ENCODE results near the gene RPTN.

RPTN gene

DNA sequence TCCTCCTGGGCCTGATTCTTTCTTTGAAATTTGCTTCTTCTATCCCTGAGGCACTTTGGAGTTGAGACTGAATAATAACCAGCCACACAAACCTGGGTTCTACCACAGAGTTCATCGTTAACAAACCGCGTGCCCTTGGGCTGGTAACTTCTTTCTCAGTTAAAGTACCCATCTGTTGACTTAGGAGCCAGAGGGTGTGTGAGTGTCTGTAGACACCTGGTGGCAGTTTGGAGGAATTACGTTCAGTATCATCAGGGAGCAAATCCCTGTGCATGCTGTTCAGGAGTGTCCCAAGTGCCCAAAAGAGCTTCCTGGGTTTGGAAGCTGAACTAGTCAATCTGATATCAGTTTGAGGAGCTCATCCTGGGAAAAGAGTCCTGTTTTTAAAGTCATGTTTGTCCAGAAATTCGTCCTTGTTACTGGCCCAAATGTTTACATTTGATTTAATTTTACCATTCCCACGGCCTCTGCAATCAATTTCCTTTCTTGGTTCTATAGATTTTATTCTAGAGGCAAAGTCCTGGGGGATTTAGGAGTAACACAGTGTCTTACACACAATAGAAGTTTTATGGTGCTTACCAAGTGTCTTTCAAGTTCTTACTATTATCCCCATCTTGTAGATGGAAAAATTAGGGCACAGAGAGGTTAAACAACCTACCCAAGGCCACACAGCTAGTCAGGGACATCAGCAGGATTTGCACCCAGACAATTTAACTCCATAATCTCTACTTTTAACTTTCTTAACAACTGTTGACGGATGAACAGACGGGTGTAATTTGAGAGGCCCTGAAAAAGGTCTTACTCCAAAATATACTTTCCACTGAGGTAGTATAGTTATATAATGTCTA lies 26.7 kb upstream of the RPTN start:
- Histone ChIP-seq H3K27ac (ENCODE audit: insufficient read depth, low read depth, low read length, poor library complexity, severe bottlenecking) (no peak overlapping the region), H3K36me3 (ENCODE audit: control insufficient read depth, insufficient read depth, low read length) (no peaks in the 10 kb centered on the region), H3K4me3 (ENCODE audit: insufficient read depth, low read depth, low read length) (no peak overlapping the region), H3K27me3 (ENCODE audit: control insufficient read depth, insufficient read depth, low read length, poor library complexity, severe bottlenecking) (no peaks in the 10 kb centered on the region), H3K9me3 (ENCODE audit: control insufficient read depth, low read length) (no peaks in the 10 kb centered on the region), H3K4me1 (ENCODE audit: control insufficient read depth, insufficient read depth, low read length) (no peaks in the 10 kb centered on the region)
- WGBS, 2 experiments, result 24 to 44% methylated on average over 6 to 8 of the region's 8 CpGs

DNA sequence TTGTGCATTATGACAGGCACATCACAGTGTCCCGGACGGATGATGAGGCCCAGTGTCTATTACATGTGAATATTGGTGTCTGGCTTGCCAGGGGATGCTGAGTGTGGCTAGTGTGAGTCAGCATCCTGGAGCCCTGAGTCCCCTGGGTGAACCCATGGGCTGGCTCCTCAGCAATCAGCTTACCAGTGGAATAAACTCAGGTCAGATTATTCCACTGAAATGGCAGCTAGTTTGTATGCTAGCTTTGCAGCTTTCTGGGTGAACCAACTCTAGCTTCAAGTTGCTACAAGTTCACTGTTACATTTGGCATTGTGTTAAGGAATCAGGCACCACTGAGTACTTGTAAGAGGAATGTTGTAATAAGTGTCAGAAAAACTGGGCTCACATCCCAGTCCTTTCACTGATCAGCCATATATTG lies 23.9 kb upstream of the RPTN start:
- Histone ChIP-seq H3K27me3 (ENCODE audit: control insufficient read depth, insufficient read depth, low read length, poor library complexity, severe bottlenecking) (no peaks in the 10 kb centered on the region), H3K4me3 (ENCODE audit: insufficient read depth, low read depth, low read length) (no peak overlapping the region), H3K4me1 (ENCODE audit: control insufficient read depth, insufficient read depth, low read length) (no peaks in the 10 kb centered on the region), H3K9me3 (ENCODE audit: control insufficient read depth, low read length) (no peaks in the 10 kb centered on the region), H3K36me3 (ENCODE audit: control insufficient read depth, insufficient read depth, low read length) (no peaks in the 10 kb centered on the region), H3K27ac (ENCODE audit: insufficient read depth, low read depth, low read length, poor library complexity, severe bottlenecking) (no peak overlapping the region)
- WGBS, 2 experiments, result 53 to 70% methylated on average over 2 of the region's 2 CpGs

DNA sequence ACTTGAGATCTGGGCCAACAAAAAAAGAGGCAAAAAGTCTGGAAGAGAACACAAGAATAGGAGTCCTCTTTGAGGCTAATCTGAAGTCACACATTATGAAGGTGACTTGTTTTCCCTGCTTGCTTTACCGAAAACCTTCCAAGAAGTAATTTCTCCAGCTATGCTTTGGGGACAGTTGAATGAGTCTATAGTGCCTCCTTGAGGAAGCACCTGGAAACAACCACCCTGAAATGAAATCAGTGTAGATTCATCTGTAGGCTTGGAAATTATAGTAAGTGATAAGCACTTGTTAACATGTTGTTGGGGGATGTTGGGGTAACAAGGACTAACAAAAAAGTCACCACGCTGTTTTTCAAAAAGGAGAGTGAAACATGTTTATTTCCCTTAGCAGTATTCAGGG lies 23.4 kb upstream of the RPTN start:
- 59 to 71% methylated on average over 2 of the region's 2 CpGs for WGBS, 2 experiments
- Histone ChIP-seq H3K9me3 (ENCODE audit: control insufficient read depth, low read length) (no peaks in the 10 kb centered on the region), H3K27me3 (ENCODE audit: control insufficient read depth, insufficient read depth, low read length, poor library complexity, severe bottlenecking) (no peaks in the 10 kb centered on the region), H3K4me3 (ENCODE audit: insufficient read depth, low read depth, low read length) (no peak overlapping the region), H3K36me3 (ENCODE audit: control insufficient read depth, insufficient read depth, low read length) (no peaks in the 10 kb centered on the region), H3K27ac (ENCODE audit: insufficient read depth, low read depth, low read length, poor library complexity, severe bottlenecking) (no peak overlapping the region), H3K4me1 (ENCODE audit: control insufficient read depth, insufficient read depth, low read length) (no peaks in the 10 kb centered on the region)

DNA sequence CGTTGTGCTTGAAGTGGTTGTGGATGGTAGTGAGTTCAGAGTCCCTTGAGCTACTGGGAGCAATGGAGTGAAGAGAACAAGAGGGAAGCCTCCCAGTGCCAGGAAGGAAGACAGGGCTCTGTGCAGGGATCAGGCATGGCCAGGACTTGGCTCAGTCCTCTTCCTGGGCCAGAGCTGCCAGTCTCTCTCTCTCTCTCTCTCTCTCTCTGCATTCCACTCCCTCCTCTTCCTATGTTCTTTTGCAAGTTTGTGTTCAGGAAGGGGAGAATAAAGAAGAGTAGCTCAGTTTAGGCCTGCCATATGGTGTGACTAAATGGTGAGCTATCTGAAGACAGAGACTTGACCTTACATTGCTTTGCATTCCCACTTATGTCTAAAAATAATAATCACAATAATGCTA lies 20.5 kb upstream of the RPTN start:
- H3K4me1 ChIP-seq (ENCODE audit: control insufficient read depth, insufficient read depth, low read length), result no peaks in the 10 kb centered on the region
- no peaks in the 10 kb centered on the region for H3K9me3 ChIP-seq (ENCODE audit: control insufficient read depth, low read length)
- H3K4me3 ChIP-seq (ENCODE audit: insufficient read depth, low read depth, low read length), result no peak overlapping the region
- no peaks in the 10 kb centered on the region for H3K27me3 ChIP-seq (ENCODE audit: control insufficient read depth, insufficient read depth, low read length, poor library complexity, severe bottlenecking)
- WGBS, 2 experiments, result 85 to 88% methylated on average over 1 of the region's 1 CpG
- H3K27ac ChIP-seq (ENCODE audit: insufficient read depth, low read depth, low read length, poor library complexity, severe bottlenecking), result no peak overlapping the region
- no peaks in the 10 kb centered on the region for H3K36me3 ChIP-seq (ENCODE audit: control insufficient read depth, insufficient read depth, low read length)

- H3K9me3 ChIP-seq (ENCODE audit: control insufficient read depth, low read length), result peaks cover 3% of the 10 kb centered on the region
- no peak overlapping the region for H3K27ac ChIP-seq (ENCODE audit: insufficient read depth, low read depth, low read length, poor library complexity, severe bottlenecking)
- H3K36me3 ChIP-seq (ENCODE audit: control insufficient read depth, insufficient read depth, low read length), result no peaks in the 10 kb centered on the region
- H3K4me1 ChIP-seq (ENCODE audit: control insufficient read depth, insufficient read depth, low read length), result no peaks in the 10 kb centered on the region
- no peaks in the 10 kb centered on the region for H3K27me3 ChIP-seq (ENCODE audit: control insufficient read depth, insufficient read depth, low read length, poor library complexity, severe bottlenecking)
- no peak overlapping the region for H3K4me3 ChIP-seq (ENCODE audit: insufficient read depth, low read depth, low read length)
- WGBS, 2 experiments, result 75% methylated on average over 5 of the region's 5 CpGs
Observed at GRCh38 chr1:152170287-152170905, 11.4 kb upstream of the RPTN start.

GRCh38 chr1:152169366-152170025 lies 10.5 kb upstream of the RPTN start:
- Histone ChIP-seq H3K27me3 (ENCODE audit: control insufficient read depth, insufficient read depth, low read length, poor library complexity, severe bottlenecking) (no peaks in the 10 kb centered on the region), H3K27ac (ENCODE audit: insufficient read depth, low read depth, low read length, poor library complexity, severe bottlenecking) (no peak overlapping the region), H3K4me3 (ENCODE audit: insufficient read depth, low read depth, low read length) (no peak overlapping the region), H3K4me1 (ENCODE audit: control insufficient read depth, insufficient read depth, low read length) (no peaks in the 10 kb centered on the region), H3K9me3 (ENCODE audit: control insufficient read depth, low read length) (peaks cover 5% of the 10 kb centered on the region), H3K36me3 (ENCODE audit: control insufficient read depth, insufficient read depth, low read length) (no peaks in the 10 kb centered on the region)
- WGBS, 2 experiments, result 52 to 68% methylated on average over 4 of the region's 4 CpGs

DNA sequence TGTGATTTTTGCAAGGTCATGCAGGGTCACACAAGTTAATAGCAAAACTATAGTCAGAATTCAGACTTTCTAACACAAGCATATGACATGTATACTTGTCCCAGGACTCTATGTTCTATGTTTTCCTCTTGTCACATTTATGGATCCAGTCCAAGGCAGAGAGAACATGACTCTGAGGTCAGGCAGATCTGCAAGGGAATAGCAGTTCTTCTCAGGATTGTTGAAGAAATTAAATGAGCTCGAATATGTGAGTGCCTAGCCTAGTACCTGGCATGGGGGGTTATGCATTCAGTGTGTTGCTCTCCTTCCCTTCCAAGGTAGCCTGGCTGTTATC lies 9.5 kb upstream of the RPTN start:
- Histone ChIP-seq H3K27ac (ENCODE audit: insufficient read depth, low read depth, low read length, poor library complexity, severe bottlenecking) (no peak overlapping the region), H3K4me1 (ENCODE audit: control insufficient read depth, insufficient read depth, low read length) (no peaks in the 10 kb centered on the region), H3K4me3 (ENCODE audit: insufficient read depth, low read depth, low read length) (no peak overlapping the region), H3K27me3 (ENCODE audit: control insufficient read depth, insufficient read depth, low read length, poor library complexity, severe bottlenecking) (no peaks in the 10 kb centered on the region), H3K9me3 (ENCODE audit: control insufficient read depth, low read length) (peaks cover 2% of the 10 kb centered on the region), H3K36me3 (ENCODE audit: control insufficient read depth, insufficient read depth, low read length) (no peaks in the 10 kb centered on the region)
- 33 to 60% methylated on average over 1 of the region's 1 CpG for WGBS, 2 experiments

- Histone ChIP-seq H3K9me3 (ENCODE audit: control insufficient read depth, low read length) (peaks cover 2% of the 10 kb centered on the region), H3K36me3 (ENCODE audit: control insufficient read depth, insufficient read depth, low read length) (no peaks in the 10 kb centered on the region), H3K4me3 (ENCODE audit: insufficient read depth, low read depth, low read length) (no peak overlapping the region), H3K4me1 (ENCODE audit: control insufficient read depth, insufficient read depth, low read length) (no peaks in the 10 kb centered on the region), H3K27ac (ENCODE audit: insufficient read depth, low read depth, low read length, poor library complexity, severe bottlenecking) (no peak overlapping the region), H3K27me3 (ENCODE audit: control insufficient read depth, insufficient read depth, low read length, poor library complexity, severe bottlenecking) (no peaks in the 10 kb centered on the region)
- 41 to 47% methylated on average over 3 of the region's 3 CpGs for WGBS, 2 experiments
Observed at GRCh38 chr1:152167835-152168534, 9.0 kb upstream of the RPTN start.

DNA sequence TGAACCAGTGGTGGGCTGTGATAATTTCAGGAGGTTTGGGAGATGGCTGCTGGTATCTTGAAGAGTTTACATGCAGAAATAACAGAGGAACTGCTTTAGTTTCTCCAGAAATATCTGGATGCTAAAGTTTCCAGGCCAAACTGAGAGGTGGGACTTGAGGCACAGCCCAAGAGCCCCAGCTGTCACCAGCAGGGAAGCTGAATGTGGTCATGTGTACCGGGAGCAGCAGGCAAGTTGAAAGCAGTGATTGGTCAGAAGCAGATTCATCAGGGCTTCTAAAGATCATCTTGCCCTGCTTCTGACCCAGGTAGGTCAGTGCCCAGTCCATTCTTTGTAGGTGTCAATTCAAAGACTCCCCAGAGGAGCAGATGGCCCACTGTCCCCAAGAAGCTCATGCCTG lies 7.9 kb upstream of the RPTN start:
- Histone ChIP-seq H3K4me1 (ENCODE audit: control insufficient read depth, insufficient read depth, low read length) (no peaks in the 10 kb centered on the region), H3K4me3 (ENCODE audit: insufficient read depth, low read depth, low read length) (no peak overlapping the region), H3K36me3 (ENCODE audit: control insufficient read depth, insufficient read depth, low read length) (no peaks in the 10 kb centered on the region), H3K27me3 (ENCODE audit: control insufficient read depth, insufficient read depth, low read length, poor library complexity, severe bottlenecking) (no peaks in the 10 kb centered on the region), H3K27ac (ENCODE audit: insufficient read depth, low read depth, low read length, poor library complexity, severe bottlenecking) (no peak overlapping the region), H3K9me3 (ENCODE audit: control insufficient read depth, low read length) (peaks cover 4% of the 10 kb centered on the region)
- WGBS, 2 experiments, result 71 to 74% methylated on average over 1 of the region's 1 CpG
